ENCODE results near the gene NEDD9.

DNA sequence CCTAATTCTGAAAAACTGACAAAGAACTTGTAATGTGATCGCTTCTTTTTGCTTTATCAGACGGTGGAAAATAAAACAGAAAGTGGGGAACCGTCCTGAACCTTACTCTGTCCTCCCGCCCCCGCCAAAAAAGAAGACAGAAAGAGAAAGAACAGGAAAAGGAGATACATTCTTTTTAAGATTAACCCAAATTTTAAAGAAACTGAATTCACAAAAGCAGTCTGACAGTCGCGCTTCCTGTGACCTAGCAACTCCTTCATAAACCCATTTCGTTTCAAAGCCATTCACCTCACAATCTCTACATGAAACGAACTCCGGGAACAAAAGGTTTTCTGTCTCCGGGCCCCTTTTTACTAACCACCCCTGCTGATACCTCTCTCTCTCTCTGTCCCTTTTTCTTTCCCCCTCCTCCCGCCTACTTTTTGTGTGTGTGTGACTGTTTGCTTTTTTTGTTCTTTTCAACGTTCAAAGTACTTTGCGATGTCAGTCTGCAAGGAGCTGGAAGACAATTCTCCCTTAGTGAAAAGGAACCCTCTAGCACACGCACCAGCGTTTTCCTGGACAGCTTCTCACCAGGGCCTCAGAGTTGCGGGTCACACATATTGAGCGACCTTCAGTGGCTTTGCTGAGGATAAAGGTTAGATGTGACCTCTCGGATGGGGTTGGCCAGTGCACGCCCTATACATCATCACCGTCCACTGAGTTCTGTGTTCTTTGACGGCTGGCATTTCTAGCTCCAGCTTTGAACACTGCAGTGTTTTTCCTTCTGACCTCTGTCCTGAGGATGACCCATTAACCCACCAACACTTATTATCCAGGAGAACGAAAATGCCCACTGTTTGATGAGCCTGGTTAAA, 530 bp upstream of the NEDD9 start:
- TF ChIP-seq GATA3 (IDR thresholded peaks at IDR 0.05; ENCODE audit: low read depth, low read length) (no peak), GATA2 (IDR thresholded peaks at IDR 0.05; ENCODE audit: low read depth, low read length) (no peak)

Data from SH-SY5Y (cell line).